ENCODE measurements around the gene PKDREJ.
"Not testable (repeated sequence)": the region's sequence is repeated elsewhere in the genome, so short reads cannot be mapped to it uniquely, and the experiment has no call there.

Gene PKDREJ

GRCh38 chr22:46263216-46263590 lies at the start of gene PKDREJ:
PKDREJ (minus strand) TSS chr22:46263343; CDS start chr22:46263322, 21 bp downstream.
- TF ChIP-seq CTCF (IDR thresholded peaks at IDR 0.05): no peak
- Histone ChIP-seq H3K9ac (no peak within 1 kb of the TSS), H3K4me3 (ENCODE audit: low read depth, low read length) (no peak within 1 kb of the TSS), H3K9me3 (ENCODE audit: control insufficient read depth, low read length) (no peaks in the 10 kb centered on the region), H2AFZ (no peak within 1 kb of the TSS), H3K27ac (no peak within 1 kb of the TSS), H3K4me2 (ENCODE audit: low read length) (no peak within 1 kb of the TSS), H3K27me3 (ENCODE audit: control insufficient read depth, insufficient read depth, low read length) (no peaks in the 10 kb centered on the region), H3K4me1 (no peaks in the 10 kb centered on the region), H3K36me3 (ENCODE audit: control insufficient read depth, insufficient read depth, low read length) (no peaks in the 10 kb centered on the region), H3K79me2 (no peaks in the 10 kb centered on the region)

GRCh38 chr22:46312848-46313247 lies 49.7 kb upstream of the PKDREJ start:
- H3K9me3 ChIP-seq (ENCODE audit: control insufficient read depth, low read length); H3K4me3 ChIP-seq (ENCODE audit: low read depth, low read length); H3K4me2 ChIP-seq (ENCODE audit: low read length); H3K27me3 ChIP-seq (ENCODE audit: control insufficient read depth, insufficient read depth, low read length); H2AFZ ChIP-seq; H3K4me1 ChIP-seq; H3K36me3 ChIP-seq (ENCODE audit: control insufficient read depth, insufficient read depth, low read length); H3K27ac ChIP-seq; H3K9ac ChIP-seq; H3K79me2 ChIP-seq: not testable (repeated sequence)

GRCh38 chr22:46312056-46312455 lies 48.9 kb upstream of the PKDREJ start:
- Histone ChIP-seq H3K79me2 (no peaks in the 10 kb centered on the region), H3K36me3 (ENCODE audit: control insufficient read depth, insufficient read depth, low read length) (no peaks in the 10 kb centered on the region), H3K4me2 (ENCODE audit: low read length) (no peak overlapping the region), H3K27me3 (ENCODE audit: control insufficient read depth, insufficient read depth, low read length) (no peaks in the 10 kb centered on the region), H3K4me1 (no peaks in the 10 kb centered on the region), H3K27ac (no peak overlapping the region), H2AFZ (no peak overlapping the region), H3K4me3 (ENCODE audit: low read depth, low read length) (no peak overlapping the region), H3K9ac (no peak overlapping the region), H3K9me3 (ENCODE audit: control insufficient read depth, low read length) (no peaks in the 10 kb centered on the region)
- TF ChIP-seq CTCF (IDR thresholded peaks at IDR 0.05): no peak

GRCh38 chr22:46309526-46310085 lies 46.5 kb upstream of the PKDREJ start:
- Histone ChIP-seq H3K4me3 (ENCODE audit: low read depth, low read length) (no peak overlapping the region), H3K27ac (no peak overlapping the region), H2AFZ (no peak overlapping the region), H3K79me2 (no peaks in the 10 kb centered on the region), H3K4me2 (ENCODE audit: low read length) (no peak overlapping the region), H3K36me3 (ENCODE audit: control insufficient read depth, insufficient read depth, low read length) (no peaks in the 10 kb centered on the region), H3K9ac (no peak overlapping the region), H3K4me1 (no peaks in the 10 kb centered on the region), H3K27me3 (ENCODE audit: control insufficient read depth, insufficient read depth, low read length) (no peaks in the 10 kb centered on the region), H3K9me3 (ENCODE audit: control insufficient read depth, low read length) (no peaks in the 10 kb centered on the region)
- TF ChIP-seq CTCF (IDR thresholded peaks at IDR 0.05): no peak

GRCh38 chr22:46308283-46308988 lies 45.3 kb upstream of the PKDREJ start:
- no peak for TF ChIP-seq CTCF (IDR thresholded peaks at IDR 0.05)
- Histone ChIP-seq H3K4me1 (no peaks in the 10 kb centered on the region), H2AFZ (no peak overlapping the region), H3K36me3 (ENCODE audit: control insufficient read depth, insufficient read depth, low read length) (no peaks in the 10 kb centered on the region), H3K27ac (no peak overlapping the region), H3K27me3 (ENCODE audit: control insufficient read depth, insufficient read depth, low read length) (no peaks in the 10 kb centered on the region), H3K4me3 (ENCODE audit: low read depth, low read length) (no peak overlapping the region), H3K79me2 (no peaks in the 10 kb centered on the region), H3K4me2 (ENCODE audit: low read length) (no peak overlapping the region), H3K9ac (no peak overlapping the region), H3K9me3 (ENCODE audit: control insufficient read depth, low read length) (no peaks in the 10 kb centered on the region)

All from parathyroid adenoma (tissue), 2 donors.